Measurements from ENCODE around the gene ARHGEF12. TPM values are rescaled to one million over a fixed set of nuclear protein-coding genes. Genes with fewer than 3 reads are reported as not detected.

The ARHGEF12 gene
- total and polyA plus RNA-seq, 2 experiments from 2014 or later, result 9.0 to 38.9 TPM

DNA sequence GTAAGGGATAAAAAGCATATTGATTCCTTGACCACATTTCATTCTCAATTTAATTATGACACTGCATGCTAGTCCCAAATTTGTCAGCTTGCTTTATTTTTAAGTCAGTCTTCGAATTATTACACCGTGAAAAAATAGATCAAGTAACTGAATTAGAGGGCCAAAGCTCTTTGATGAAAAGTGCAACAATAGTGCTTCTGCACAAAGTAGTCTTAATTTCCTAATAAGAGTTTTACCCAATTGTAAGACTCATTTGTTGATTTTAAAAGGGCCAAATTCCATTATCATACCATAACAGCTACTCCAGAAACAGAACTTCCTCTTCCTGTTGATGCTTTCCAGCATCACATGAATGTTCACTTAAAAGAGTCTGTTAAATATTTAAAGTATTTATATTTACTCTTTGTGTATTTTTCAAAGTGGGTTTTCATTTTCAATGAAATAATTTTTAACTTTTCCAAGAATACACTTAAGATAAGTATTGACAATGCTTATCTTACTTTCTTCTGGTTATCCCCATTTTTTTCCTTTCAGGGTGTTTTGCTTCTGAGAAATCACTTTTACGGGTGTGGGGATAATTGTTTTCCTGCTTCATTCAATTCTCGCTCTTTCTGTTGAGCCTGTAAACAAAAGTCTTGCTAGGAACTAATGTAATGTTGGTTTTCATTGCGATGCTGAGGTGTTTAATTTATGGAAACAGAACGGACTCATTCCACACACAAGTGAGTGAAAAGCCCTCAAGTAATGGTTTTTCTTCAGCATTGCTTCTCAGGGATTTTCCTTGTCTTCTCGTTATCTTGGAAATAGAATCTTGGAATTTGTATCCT lies 2.1 kb downstream of the ARHGEF12 start:
- Histone ChIP-seq H3K4me3 (peak overlapping the region; percentile 91), H4K20me1 (replicated peaks; ENCODE audit: insufficient read depth) (0 out of 2 replicates have a peak, but pooled peaks cover 7% of the 10 kb centered on the region), H3K27me3 (ENCODE audit: insufficient read depth) (no peaks in the 10 kb centered on the region), H3K4me1 (ENCODE audit: insufficient read depth) (peaks cover 36% of the 10 kb centered on the region), H3K27ac (ENCODE audit: low read depth) (no peak overlapping the region), H3K9me2 (ENCODE audit: insufficient read depth) (no peaks in the 10 kb centered on the region), H3F3A (replicated peaks; ENCODE audit: low read depth) (no peaks in the 10 kb centered on the region), H2AFZ (no peak overlapping the region), H3K4me2 (peak overlapping the region; percentile 96), H3K79me2 (replicated peaks; ENCODE audit: insufficient read depth) (peaks cover 65% of the 10 kb centered on the region), H3K36me3 (ENCODE audit: insufficient read depth) (no peaks in the 10 kb centered on the region)
- Mint-ChIP-seq H3K27ac (no peak overlapping the region), H3K36me3 (ENCODE audit: low read depth) (no peaks in the 10 kb centered on the region), H3K9me3 (no peaks in the 10 kb centered on the region), H3K27me3 (ENCODE audit: insufficient read depth, low read depth, poor library complexity) (peaks cover 4% of the 10 kb centered on the region), H3K4me1 (peaks cover 32% of the 10 kb centered on the region), H3K4me3 (peak overlapping the region; percentile 97)
- DNase-seq (ENCODE audit: low spot score) (no peak), ATAC-seq (no peak)
- TF ChIP-seq ZNF331 (CRISPR knock-in tag; IDR thresholded peaks at IDR 0.05; ENCODE audit: low read depth), result no peak
- TF ChIP-seq STAT1 (IDR thresholded peaks at IDR 0.05; ENCODE audit: unreplicated experiment), result no peak
- TF ChIP-seq, protein P1, sequence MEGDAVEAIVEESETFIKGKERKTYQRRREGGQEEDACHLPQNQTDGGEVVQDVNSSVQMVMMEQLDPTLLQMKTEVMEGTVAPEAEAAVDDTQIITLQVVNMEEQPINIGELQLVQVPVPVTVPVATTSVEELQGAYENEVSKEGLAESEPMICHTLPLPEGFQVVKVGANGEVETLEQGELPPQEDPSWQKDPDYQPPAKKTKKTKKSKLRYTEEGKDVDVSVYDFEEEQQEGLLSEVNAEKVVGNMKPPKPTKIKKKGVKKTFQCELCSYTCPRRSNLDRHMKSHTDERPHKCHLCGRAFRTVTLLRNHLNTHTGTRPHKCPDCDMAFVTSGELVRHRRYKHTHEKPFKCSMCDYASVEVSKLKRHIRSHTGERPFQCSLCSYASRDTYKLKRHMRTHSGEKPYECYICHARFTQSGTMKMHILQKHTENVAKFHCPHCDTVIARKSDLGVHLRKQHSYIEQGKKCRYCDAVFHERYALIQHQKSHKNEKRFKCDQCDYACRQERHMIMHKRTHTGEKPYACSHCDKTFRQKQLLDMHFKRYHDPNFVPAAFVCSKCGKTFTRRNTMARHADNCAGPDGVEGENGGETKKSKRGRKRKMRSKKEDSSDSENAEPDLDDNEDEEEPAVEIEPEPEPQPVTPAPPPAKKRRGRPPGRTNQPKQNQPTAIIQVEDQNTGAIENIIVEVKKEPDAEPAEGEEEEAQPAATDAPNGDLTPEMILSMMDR (conservative IDR thresholded peaks at IDR 0.05; ENCODE audit: low read depth in 2 of 2), result no peak
- TF ChIP-seq, protein P2, sequence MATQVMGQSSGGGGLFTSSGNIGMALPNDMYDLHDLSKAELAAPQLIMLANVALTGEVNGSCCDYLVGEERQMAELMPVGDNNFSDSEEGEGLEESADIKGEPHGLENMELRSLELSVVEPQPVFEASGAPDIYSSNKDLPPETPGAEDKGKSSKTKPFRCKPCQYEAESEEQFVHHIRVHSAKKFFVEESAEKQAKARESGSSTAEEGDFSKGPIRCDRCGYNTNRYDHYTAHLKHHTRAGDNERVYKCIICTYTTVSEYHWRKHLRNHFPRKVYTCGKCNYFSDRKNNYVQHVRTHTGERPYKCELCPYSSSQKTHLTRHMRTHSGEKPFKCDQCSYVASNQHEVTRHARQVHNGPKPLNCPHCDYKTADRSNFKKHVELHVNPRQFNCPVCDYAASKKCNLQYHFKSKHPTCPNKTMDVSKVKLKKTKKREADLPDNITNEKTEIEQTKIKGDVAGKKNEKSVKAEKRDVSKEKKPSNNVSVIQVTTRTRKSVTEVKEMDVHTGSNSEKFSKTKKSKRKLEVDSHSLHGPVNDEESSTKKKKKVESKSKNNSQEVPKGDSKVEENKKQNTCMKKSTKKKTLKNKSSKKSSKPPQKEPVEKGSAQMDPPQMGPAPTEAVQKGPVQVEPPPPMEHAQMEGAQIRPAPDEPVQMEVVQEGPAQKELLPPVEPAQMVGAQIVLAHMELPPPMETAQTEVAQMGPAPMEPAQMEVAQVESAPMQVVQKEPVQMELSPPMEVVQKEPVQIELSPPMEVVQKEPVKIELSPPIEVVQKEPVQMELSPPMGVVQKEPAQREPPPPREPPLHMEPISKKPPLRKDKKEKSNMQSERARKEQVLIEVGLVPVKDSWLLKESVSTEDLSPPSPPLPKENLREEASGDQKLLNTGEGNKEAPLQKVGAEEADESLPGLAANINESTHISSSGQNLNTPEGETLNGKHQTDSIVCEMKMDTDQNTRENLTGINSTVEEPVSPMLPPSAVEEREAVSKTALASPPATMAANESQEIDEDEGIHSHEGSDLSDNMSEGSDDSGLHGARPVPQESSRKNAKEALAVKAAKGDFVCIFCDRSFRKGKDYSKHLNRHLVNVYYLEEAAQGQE (IDR thresholded peaks at IDR 0.05; ENCODE audit: unreplicated experiment), result no peak
- no peak for TF ChIP-seq EZH2phosphoT487 (IDR thresholded peaks at IDR 0.05; ENCODE audit: unreplicated experiment)
- TF ChIP-seq, protein P3, sequence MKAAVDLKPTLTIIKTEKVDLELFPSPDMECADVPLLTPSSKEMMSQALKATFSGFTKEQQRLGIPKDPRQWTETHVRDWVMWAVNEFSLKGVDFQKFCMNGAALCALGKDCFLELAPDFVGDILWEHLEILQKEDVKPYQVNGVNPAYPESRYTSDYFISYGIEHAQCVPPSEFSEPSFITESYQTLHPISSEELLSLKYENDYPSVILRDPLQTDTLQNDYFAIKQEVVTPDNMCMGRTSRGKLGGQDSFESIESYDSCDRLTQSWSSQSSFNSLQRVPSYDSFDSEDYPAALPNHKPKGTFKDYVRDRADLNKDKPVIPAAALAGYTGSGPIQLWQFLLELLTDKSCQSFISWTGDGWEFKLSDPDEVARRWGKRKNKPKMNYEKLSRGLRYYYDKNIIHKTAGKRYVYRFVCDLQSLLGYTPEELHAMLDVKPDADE (IDR thresholded peaks at IDR 0.05), result no peak
- TF ChIP-seq EZH2 (IDR thresholded peaks at IDR 0.05; ENCODE audit: low read depth, unreplicated experiment), result no peak
- TF ChIP-seq ZNF114 (CRISPR knock-in tag; IDR thresholded peaks at IDR 0.05), result no peak
